Stimulated activated CD4-positive, alpha-beta T cell treated with anti-CD3 and anti-CD28 coated beads, Interleukin-15, amount 100 ng/mL, for 24 hours (primary cell): Measurements from ENCODE around the gene MT4.

Experiments
- DNase-seq: peaks from one replicate; pipeline ENCODE4 v3.0.0-alpha.2; 2020

The MT4 gene

DNA sequence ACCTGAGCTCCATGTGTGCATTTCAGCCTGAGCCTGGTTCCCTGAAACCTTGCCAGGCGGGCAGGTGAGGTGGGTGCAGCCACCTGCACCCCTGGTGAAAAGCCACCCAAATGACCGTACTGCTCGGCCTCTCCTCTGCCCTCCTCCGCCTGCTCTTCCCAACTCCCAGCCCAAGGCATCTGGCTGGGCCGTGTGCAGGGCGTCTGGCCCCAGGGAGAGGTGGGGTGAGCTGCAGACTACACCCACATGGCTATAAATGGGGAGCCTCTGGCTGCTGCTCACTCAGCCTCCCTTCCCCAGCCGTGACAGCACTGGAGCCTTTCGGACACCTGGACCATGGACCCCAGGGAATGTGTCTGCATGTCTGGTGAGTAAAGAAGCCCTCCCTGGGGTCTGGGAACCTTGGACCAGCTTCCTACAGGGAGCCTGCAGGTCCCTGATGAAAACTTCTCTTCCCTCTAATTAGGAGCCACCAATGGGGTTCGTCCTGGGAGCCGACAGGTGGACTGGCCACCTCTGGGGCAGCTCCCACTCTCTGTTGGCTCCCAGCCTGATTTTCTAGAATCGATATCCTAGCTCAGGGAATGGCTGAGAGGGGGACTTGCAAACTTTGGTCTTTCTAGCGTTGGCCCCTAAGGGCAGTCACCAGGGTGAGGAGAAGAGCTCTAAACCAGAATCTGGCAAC is at the start of gene MT4:
Gene MT4 (plus strand): TSS at position 281 of the 685 bp plus-strand sequence. CDS start 56 bp downstream, at position 337.
- DNase-seq, result no peak

DNA sequence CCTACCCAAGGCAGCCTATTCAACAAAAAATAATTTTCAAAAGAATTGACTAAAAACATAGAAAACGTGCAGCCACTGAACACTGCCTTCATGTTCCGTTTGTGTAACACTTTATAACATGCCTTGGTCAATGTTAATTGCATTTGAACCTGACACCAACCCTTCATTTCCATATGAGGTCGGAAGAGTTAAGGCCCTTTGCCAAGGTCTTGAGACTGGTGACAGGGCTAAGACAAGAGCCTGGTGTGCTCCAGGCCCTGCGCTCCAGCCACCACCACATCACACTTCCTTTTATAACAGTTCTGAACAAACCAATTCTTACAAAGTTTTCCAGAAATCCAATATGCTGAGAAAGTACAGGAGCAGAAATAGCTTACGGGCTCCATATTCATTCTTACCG is 49.2 kb upstream of the MT4 start:
- no peak for DNase-seq

- DNase-seq, result no peak
These were observed 47.7 kb upstream of the MT4 start for GRCh38 chr16:56517206-56517605.

DNA sequence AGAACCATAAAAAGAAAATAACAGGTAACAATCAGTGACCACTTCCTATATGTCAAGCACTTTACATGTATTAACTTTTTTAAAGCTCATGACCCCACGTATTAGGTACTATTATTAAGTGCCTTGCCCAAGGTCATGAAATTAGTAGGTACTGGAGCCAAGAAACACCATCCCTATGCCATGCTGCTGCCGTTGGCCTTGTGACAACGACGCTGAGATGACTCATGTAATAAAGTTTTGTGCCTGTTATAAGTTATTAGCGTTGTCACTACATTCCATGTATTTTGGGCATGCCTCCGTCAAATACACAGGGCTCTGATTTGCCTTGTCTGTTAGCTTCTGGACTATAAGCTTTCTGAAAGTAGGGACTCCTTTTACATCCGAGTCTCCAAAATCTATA is 46.4 kb upstream of the MT4 start:
- no peak for DNase-seq

DNA sequence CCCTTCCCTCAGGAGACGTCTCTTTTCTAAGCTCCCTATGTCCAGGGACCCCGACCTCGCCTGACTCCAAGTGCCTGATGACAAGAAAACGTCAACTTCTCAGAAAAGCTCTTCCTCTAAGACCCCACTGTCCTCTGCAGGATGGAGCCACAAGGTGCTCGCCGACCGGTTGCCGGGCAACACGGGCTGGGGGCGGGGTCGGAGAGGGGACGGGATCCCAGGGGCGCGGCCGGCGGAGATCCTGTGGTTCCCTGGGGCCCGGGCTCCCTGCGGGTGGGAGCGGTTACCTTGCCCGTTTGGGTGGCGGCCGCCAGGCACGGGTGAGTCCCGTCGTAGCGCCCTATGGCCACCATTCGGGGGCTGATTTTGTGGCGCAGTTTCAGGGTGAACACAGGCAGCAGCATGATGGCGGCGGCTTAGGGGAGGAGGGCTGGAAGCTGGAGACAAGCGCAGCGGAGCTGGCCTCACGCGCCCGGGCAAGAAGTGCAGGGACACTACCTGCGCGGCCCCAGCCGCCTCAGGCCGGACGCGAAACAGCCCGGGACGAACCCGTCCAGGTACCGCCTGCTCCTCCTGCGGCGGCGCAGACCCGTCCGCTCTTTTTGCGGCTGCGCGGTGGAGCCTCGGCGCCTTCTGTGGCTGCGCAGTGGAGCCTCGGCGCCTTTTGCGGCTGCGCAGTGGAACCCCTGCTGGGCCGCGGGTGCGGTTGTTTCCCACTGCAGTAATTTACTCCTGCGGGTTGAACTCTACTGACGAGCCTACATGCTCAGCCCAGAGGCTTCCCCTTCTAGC is 45.2 kb upstream of the MT4 start, which contains the start of gene BBS2:
Gene BBS2 (minus strand): TSS at position 566 of the 792 bp plus-strand sequence. CDS start 162 bp downstream, at position 404.
- DNase-seq, result peak; percentile 93

DNA sequence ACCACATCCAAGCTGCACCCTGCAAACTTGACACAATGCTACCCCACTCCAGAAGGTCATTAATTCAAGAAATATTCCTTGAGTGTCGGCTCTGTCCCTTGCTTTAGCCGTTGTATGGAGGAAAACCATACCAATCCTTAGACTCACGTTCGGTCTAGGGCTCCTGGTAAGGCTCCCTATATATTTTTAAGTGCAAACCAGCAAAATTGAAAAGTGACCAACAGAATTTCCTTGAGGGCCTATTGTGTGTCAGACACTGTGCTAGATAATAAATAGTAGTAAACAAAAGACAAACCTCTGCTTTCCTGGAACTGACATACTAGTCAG is 44.7 kb upstream of the MT4 start:
- DNase-seq, result no peak

DNA sequence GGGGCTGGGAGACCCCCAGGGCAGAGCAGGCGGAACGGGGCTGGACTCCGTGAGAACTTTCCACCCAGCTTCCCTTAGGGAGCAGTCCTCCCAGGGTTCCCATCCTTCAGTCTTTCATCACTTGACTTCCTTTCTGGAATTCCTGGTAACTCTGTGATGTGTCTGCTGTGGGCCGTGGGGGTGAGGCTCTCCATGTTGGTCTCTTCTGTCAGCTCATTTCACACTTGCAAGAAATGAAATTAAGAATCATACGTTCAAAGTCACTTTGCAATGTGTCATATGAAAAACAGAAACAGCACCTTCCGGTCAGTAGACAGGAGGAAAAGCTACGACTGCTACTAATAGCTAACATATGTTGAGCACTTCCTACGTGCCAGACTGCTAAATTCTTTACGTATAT is 39.6 kb upstream of the MT4 start:
- DNase-seq, result no peak

DNA sequence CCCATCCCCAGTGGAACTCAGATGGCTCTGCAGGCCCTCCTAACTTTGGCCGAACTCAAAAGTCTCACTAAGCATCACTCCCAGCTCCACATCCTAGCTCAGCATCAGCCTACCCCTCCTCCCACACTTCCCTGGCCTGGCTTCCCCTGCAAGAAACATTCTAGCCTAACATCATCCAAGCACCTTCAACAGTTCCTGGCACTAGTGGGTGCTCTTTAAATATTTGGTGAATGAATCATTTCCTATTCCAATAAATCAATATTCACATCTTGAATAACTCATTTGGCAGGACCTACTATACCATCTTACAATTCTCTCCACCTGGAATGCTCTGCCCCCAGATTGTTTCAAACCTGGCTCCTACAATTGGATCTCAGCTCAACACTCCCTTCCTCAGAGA is 34.0 kb upstream of the MT4 start:
- DNase-seq, result no peak

DNA sequence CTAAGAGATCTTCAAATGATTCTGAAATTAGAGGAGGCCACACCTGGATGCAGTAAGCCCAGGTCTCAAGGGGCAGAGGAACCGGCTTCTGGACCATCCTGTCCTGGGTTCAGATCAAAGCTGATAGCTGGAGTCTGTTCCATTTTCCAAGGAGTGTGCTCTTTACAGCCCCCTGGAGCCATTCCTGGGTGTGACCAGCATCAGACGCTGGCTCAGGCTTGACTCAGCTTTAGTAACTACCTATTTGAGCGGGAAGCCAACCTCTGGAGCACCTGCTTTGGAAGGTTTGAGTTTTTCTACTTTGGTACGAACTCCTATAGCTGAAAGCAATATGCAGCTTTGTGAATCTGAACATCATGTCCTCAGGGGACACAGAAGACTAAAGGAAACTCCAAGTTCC is 32.2 kb upstream of the MT4 start:
- no peak for DNase-seq

DNA sequence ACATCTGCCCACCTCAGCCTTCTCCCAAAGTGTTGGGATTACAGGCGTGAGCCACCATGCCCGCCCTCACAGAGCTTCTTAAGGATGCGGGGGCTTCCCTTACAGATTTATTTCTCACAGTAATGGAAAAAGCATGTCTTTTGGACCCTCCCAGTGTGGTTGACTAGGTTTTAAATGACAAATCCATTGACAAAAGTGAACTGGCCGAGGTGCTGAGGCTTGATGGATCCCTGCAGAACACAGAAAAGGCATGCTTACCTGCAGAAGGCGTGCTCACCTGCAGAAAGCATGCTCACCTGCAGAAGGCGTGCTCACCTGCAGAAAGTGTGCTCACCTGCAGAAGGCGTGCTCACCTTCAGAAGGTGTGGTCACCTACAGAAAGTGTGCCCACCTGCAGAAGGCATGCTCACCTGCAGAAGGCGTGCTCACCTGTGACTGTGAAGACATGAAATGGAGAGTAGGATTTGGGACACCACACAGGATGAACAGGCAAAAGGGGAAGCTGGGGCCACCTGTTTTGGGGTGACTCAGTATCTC is 30.0 kb upstream of the MT4 start:
- no peak for DNase-seq

- DNase-seq, result no peak
These were observed 26.5 kb upstream of the MT4 start for GRCh38 chr16:56538331-56538730.

GRCh38 chr16:56539656-56540055 is 25.2 kb upstream of the MT4 start:
- no peak for DNase-seq

- DNase-seq, result no peak
These were observed 22.8 kb upstream of the MT4 start for GRCh38 chr16:56542039-56542438.

DNA sequence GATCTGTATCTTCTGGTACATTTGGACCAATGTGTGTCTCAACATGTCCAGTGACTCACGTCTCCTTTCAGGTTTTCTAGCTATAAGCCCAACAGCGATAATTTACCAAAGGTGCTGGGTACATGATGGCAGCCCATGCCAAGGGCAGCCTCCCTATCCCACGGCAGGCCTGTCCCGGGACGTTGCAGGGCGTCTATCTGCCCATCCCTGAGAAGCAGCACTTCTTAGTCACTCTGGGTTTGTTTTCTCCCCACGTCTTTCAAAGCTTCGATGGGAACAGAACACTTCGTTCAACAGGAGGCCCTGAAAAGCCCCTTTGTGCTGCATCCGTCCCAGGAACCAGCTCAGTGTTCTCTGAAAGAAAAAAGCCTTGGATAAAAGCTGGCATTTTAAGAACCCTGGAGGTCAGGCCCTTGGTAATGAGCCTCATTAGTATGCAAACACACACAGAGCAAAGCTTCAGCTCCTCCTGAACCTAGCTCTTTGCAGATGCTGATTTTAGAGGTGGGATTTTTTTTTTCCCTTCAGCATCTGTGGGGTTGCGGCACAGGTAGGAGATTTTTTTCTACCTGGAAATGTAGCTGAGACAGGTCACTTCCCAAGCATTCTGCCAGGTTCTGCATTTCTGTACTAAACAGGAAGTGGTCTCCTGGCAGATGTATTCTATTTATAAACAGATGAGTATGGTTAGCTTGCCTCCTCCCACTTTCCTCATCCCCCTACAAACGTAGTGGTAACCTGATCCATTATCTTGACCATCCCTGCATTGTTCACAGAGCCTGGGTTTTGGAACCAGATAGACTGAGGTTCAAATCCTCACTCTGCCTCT is 17.5 kb upstream of the MT4 start:
- no peak for DNase-seq

GRCh38 chr16:56547949-56548567 is 16.8 kb upstream of the MT4 start:
- DNase-seq, result no peak

GRCh38 chr16:56549161-56549560 is 15.7 kb upstream of the MT4 start:
- no peak for DNase-seq

GRCh38 chr16:56549744-56550385 is 15.0 kb upstream of the MT4 start:
- peak; percentile 17 for DNase-seq

- no peak for DNase-seq
These were observed 12.8 kb upstream of the MT4 start for GRCh38 chr16:56551796-56552738.

GRCh38 chr16:56554441-56554840 is 10.4 kb upstream of the MT4 start:
- DNase-seq, result no peak

DNA sequence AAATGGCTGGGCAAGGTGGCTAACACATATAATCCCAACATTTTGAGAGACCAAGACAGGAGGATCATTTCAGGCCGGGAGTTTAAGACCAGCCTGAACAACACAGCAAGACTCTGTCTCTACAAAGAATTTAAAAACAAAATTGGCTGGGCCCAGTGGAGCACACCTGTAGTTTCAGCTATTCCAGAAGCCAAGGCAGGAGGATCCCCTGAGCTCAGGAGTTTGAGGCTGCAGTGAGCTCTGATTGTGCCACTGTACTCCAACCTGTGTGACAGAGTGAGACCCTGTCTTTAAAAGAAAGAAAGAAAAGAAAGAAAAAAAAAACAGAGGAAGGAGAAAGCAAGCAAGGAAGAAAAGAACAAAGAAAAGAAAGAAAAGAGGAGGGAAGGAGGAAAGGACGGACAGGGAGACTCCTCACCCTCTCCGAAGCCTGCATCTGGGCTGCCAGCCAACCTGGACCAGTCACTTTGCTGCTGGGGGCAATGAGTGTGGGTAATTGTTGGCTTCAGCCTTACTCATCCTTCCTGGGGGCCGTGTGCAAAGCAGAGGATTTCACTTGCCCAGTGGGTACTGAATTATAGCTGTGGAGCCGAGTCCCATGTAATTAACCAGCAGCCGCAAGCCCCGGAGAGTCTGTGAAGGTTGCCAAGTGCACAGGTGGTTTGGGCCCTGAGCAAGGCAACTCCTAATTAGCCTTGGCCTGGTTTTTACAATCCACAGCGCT is 6.7 kb upstream of the MT4 start:
- DNase-seq, result no peak

DNA sequence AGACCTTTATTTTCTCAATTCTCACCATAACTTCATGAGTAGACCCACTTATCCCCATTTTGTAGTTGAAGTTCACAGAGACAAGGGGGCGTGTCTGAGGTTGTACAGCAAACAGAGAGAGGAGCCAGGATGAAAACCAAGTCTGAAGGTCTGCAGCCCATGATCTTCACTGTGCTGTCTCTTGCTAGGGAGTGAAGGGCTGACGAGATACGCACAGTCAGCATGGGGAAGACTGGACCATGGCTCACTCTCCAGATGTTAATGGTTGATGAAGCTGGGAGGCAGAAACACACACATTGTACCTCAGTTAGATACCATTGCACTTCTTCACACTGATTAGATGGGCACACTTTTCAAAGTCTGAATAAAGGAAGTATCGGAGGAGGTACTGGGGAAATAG is 5.8 kb upstream of the MT4 start:
- DNase-seq, result no peak
